Endothelial cell of umbilical vein (primary cell): Measurements from ENCODE around the gene HOXA2. TPM values are rescaled to one million over a fixed set of nuclear protein-coding genes. Genes with fewer than 3 reads are reported as not detected.
A peak's percentile ranks its signal among the peaks of the same experiment; 100 is the strongest.

Experiments used
- BruUV-seq: library from RNA; stranded (reverse); fragments of 400-500 nt; replicated peaks from 2 replicates; lab custom pipeline; 2021; lab: Mats Ljungman, UMichigan
- CTCF ChIA-PET: fragments of 300-600, 350-600 bp; sonication (Branson Sonifier 250); formaldehyde crosslinking; loops from one replicate; lab custom pipeline; 2021; ENCODE audit warnings: antibody characterized with exemption, inconsistent platforms; lab: Charles Lee
- POLR2A ChIA-PET: fragments of 300-600, 350-600 bp; sonication (Branson Sonifier 250); formaldehyde crosslinking; loops from one replicate; lab custom pipeline; 2021; ENCODE audit warnings: antibody characterized with exemption, inconsistent platforms; lab: Charles Lee
- DNase-seq: peaks from one replicate; pipeline ENCODE4 v3.0.0-alpha.2; 2011; ENCODE audit warnings: low read depth, low spot score
- FAIRE-seq: peaks from 2 replicates; lab custom pipeline; 2011; peaks lifted over from hg19 to GRCh38; lab: Jason Lieb, UNC
- H2AFZ ChIP-seq: 2 replicates; pipeline ENCODE4 v1.6.0; 2012; ENCODE audit warnings: low read depth, low read length, control low read depth, inconsistent platforms
- H3K27ac ChIP-seq: 2 replicates; pipeline ENCODE4 v1.5.1; 2011; ENCODE audit warnings: low read depth, mild to moderate bottlenecking, control low read depth, low read length, moderate library complexity; ENCODE audit not compliant: insufficient read depth
- H3K27me3 ChIP-seq, 2 experiments: 2 replicates each; pipeline versions ENCODE4 v1.6.0 to v1.6.1; 2011; ENCODE audit warnings: low read length in 2 of 2, mixed read lengths in 1 of 2; ENCODE audit not compliant: control insufficient read depth in 2 of 2, insufficient read depth in 2 of 2
- H3K36me3 ChIP-seq, 2 experiments: 2 replicates in 1 of 2; 3 replicates in 1 of 2; pipeline ENCODE4 v1.5.1; 2011; ENCODE audit warnings: low read length in 2 of 2, mild to moderate bottlenecking in 1 of 2, moderate library complexity in 1 of 2; ENCODE audit not compliant: control insufficient read depth in 2 of 2, insufficient read depth in 2 of 2; ENCODE audit errors: extremely low read depth in 1 of 2
- H3K4me1 ChIP-seq: 3 replicates; pipeline ENCODE4 v1.5.1; 2011; ENCODE audit warnings: mild to moderate bottlenecking, low read length; ENCODE audit not compliant: control insufficient read depth, insufficient read depth; ENCODE audit errors: extremely low read depth
- H3K4me2 ChIP-seq: 2 replicates; pipeline ENCODE4 v1.6.1; 2011; ENCODE audit warnings: low read length, control low read depth, mixed read lengths; ENCODE audit not compliant: insufficient read depth
- H3K4me3 ChIP-seq, 3 experiments: fragments of 200-600 bp in 1 of 3; sonication (generic), shearing (Covaris generic) in 1 of 3; replicated peaks in 1 of 3; 2 replicates each; pipeline ENCODE4 v1.5.1; 2011 to 2016; ENCODE audit warnings: control low read depth in 3 of 3, low read length in 3 of 3, mild to moderate bottlenecking in 2 of 3, inconsistent platforms in 1 of 3, low read depth in 1 of 3, moderate library complexity in 1 of 3; ENCODE audit not compliant: insufficient read depth in 1 of 3
- H3K79me2 ChIP-seq: 2 replicates; pipeline ENCODE4 v1.6.0; 2012; ENCODE audit warnings: low read length, inconsistent platforms; ENCODE audit not compliant: control insufficient read depth, insufficient read depth
- H3K9ac ChIP-seq: replicated peaks from 2 replicates; pipeline ENCODE3; 2011; ENCODE audit warnings: low read length, control low read depth; ENCODE audit not compliant: insufficient read depth; ENCODE audit errors: extremely low read depth
- H3K9me1 ChIP-seq: replicated peaks from 3 replicates; pipeline ENCODE4 v1.6.0; 2011; ENCODE audit warnings: mild to moderate bottlenecking, low read length; ENCODE audit not compliant: control insufficient read depth, insufficient read depth; ENCODE audit errors: extremely low read depth
- H3K9me3 ChIP-seq: replicated peaks from 2 replicates; pipeline ENCODE4 v1.5.1; 2012; ENCODE audit warnings: low read length, inconsistent platforms; ENCODE audit not compliant: control insufficient read depth, insufficient read depth
- H4K20me1 ChIP-seq: replicated peaks from 2 replicates; pipeline ENCODE3; 2011; ENCODE audit warnings: mild to moderate bottlenecking, low read length; ENCODE audit not compliant: control insufficient read depth, insufficient read depth; ENCODE audit errors: extremely low read depth
- CTCF ChIP-seq, 2 donors: IDR thresholded peaks; 1 replicate in 1 of 2; 2 replicates in 1 of 2; pipeline ENCODE4 v1.5.1; 2011; ENCODE audit warnings: low read length in 2 of 2, mild to moderate bottlenecking in 2 of 2, moderate library complexity in 2 of 2, control low read depth in 1 of 2, inconsistent platforms in 1 of 2, low read depth in 1 of 2; ENCODE audit not compliant: insufficient read depth in 1 of 2; ENCODE audit errors: extremely low read depth in 1 of 2
- EZH2 ChIP-seq: IDR thresholded peaks from 2 replicates; pipeline ENCODE4 v1.6.1; 2012; ENCODE audit warnings: borderline replicate concordance, low read depth, mild to moderate bottlenecking, moderate library complexity, low read length, inconsistent platforms; ENCODE audit not compliant: severe bottlenecking
- FOS ChIP-seq: IDR thresholded peaks from 2 replicates; pipeline ENCODE4 v1.6.1; 2011; ENCODE audit warnings: mild to moderate bottlenecking, low read length, moderate library complexity, borderline replicate concordance; ENCODE audit not compliant: insufficient read depth
- GATA2 ChIP-seq: IDR thresholded peaks from 2 replicates; pipeline ENCODE4 v1.7.0; 2011; ENCODE audit warnings: low read depth, mild to moderate bottlenecking, moderate library complexity, mixed read lengths, low read length; ENCODE audit not compliant: insufficient read length, insufficient read depth
- JUN ChIP-seq: IDR thresholded peaks from 2 replicates; pipeline ENCODE4 v1.6.1; 2011; ENCODE audit warnings: borderline replicate concordance, low read depth; ENCODE audit not compliant: insufficient read length, insufficient read depth
- MAX ChIP-seq: IDR thresholded peaks from 2 replicates; pipeline ENCODE4 v1.6.1; 2011; ENCODE audit not compliant: insufficient read depth, insufficient read length
- MYC ChIP-seq: IDR thresholded peaks from one replicate; pipeline ENCODE4 v1.6.1; 2011; ENCODE audit warnings: mild to moderate bottlenecking, low read depth, low read length
- POLR2A ChIP-seq: IDR thresholded peaks from 2 replicates; pipeline ENCODE4 v1.6.1; 2012; ENCODE audit warnings: low read depth, mild to moderate bottlenecking, control low read depth, low read length
- POLR2AphosphoS5 ChIP-seq: IDR thresholded peaks from 2 replicates; pipeline ENCODE4 v1.6.1; 2012; ENCODE audit warnings: low read depth, mild to moderate bottlenecking, control low read depth, low read length, moderate library complexity; ENCODE audit not compliant: insufficient read depth
- dilution Hi-C: fragments of 300-500 bp; cut with MboI; formaldehyde crosslinking; loops from one replicate; pipeline ENCODE4 v1.15.0; 2019; ENCODE audit warnings: low sequenced_read_pairs; ENCODE audit not compliant: extremely low pct_ligation_motif_present
- intact Hi-C: fragments of 100-400 bp; cut with micrococcal nuclease; formaldehyde crosslinking; loops from one replicate; pipeline ENCODE4 v1.10.0; 2022
- polyA plus RNA-seq, 4 experiments: library from polyadenylated mRNA; depleted of rRNA in 3 of 4; stranded (reverse) in 3 of 4; unstranded in 1 of 4; fragments of >200 nt; gene quantifications; 2 replicates each; pipeline versions ENCODE4 v1.2.1 to v1.2.3, GENCODE V29; 2011 to 2012; ENCODE audit warnings: missing spikeins in 1 of 4
- total RNA-seq: library from RNA; stranded (reverse); gene quantifications from 2 replicates; pipeline ENCODE4 v1.2.3, GENCODE V29; 2021

HOXA2 gene
- total and polyA plus RNA-seq, 2 donors (not counting 3 experiments of a cell fraction or from before 2014, with no cell fraction given) = 1.6 to 2.3 TPM

GRCh38 chr7:27124096-27124901 is 21.8 kb upstream of the HOXA2 start:
- no peaks in the 10 kb centered on the region for H3K27me3 ChIP-seq
- H3K4me2 ChIP-seq = peak overlapping the region; percentile 92
- FAIRE-seq (peak; percentile 91), DNase-seq (peak; percentile 58)
- intact Hi-C loops (loop anchor here (1.0 kb wide), 1 partner anchor 9 kb away; no protein-coding TSS in a partner anchor), dilution Hi-C loops (no loop called here)
- ChIA-PET CTCF (interaction anchor here (0.9 to 1.4 kb wide), 2 partner anchors 9 to 27 kb away, joined by 3 read pairs; no protein-coding TSS in a partner anchor), POLR2A (interaction anchor here (0.8 kb wide), 1 partner anchor 55 kb away, joined by 6 read pairs; no protein-coding TSS in a partner anchor)
- H3K79me2 ChIP-seq = peaks cover 68% of the 10 kb centered on the region
- H3K9me1 ChIP-seq = no peaks in the 10 kb centered on the region
- peak overlapping the region; percentile 96 for H3K27ac ChIP-seq
- H3K4me1 ChIP-seq = peaks cover 75% of the 10 kb centered on the region
- no peaks in the 10 kb centered on the region for H4K20me1 ChIP-seq
- H2AFZ ChIP-seq = no peak overlapping the region
- peak overlapping the region in 1 of 3 experiments; percentile 36 for H3K4me3 ChIP-seq
- no peaks in the 10 kb centered on the region for H3K9me3 ChIP-seq
- peaks cover 0 to 11% of the 10 kb centered on the region in 2 experiments for H3K36me3 ChIP-seq
- no TSS peak for BruUV-seq
- H3K9ac ChIP-seq = peak overlapping the region; percentile 81
- TF ChIP-seq GATA2 (peak; percentile 71), EZH2 (no peak), POLR2AphosphoS5 (no peak), FOS (peak; percentile 66), MYC (no peak), POLR2A (no peak), MAX (no peak), CTCF (IDR thresholded peaks at IDR 0.05; ENCODE audit: extremely low read depth in 1 of 2, insufficient read depth in 1 of 2, low read depth in 1 of 2, low read length in 2 of 2) (no peak), JUN (no peak)
